OCI-M1 (cell line): ENCODE data around the gene ELMO2.

ENCODE experiments used
- DNase-seq: peaks from one replicate; lab custom pipeline; 2025; lab: John Stamatoyannopoulos, UW

The ELMO2 gene

GRCh38 chr20:46350201-46350985 is 56.0 kb downstream of the ELMO2 start:
- peak; percentile 81 for DNase-seq

- DNase-seq: no peak
Observed at GRCh38 chr20:46349742-46350056, 56.7 kb downstream of the ELMO2 start.

GRCh38 chr20:46349035-46349741 is 57.2 kb downstream of the ELMO2 start:
- peak; percentile 63 for DNase-seq

- DNase-seq: no peak
Observed at GRCh38 chr20:46347841-46348803, 58.3 kb downstream of the ELMO2 start.

GRCh38 chr20:46346770-46347169 is 59.6 kb downstream of the ELMO2 start:
- DNase-seq: no peak

- no peak for DNase-seq
Observed at GRCh38 chr20:46344488-46345162, 61.8 kb downstream of the ELMO2 start.

- no peak for DNase-seq
Observed at GRCh38 chr20:46343975-46344357, 62.4 kb downstream of the ELMO2 start.

- DNase-seq: no peak
Observed at GRCh38 chr20:46343348-46343974, 63.0 kb downstream of the ELMO2 start.

- DNase-seq: peak; percentile 8
Observed at GRCh38 chr20:46342451-46343347, 63.7 kb downstream of the ELMO2 start.

GRCh38 chr20:46342010-46342378 is 64.4 kb downstream of the ELMO2 start:
- no peak for DNase-seq

- no peak for DNase-seq
Observed at GRCh38 chr20:46341074-46342009, 65.1 kb downstream of the ELMO2 start.

- DNase-seq: no peak
Observed at GRCh38 chr20:46339037-46339436, 67.4 kb downstream of the ELMO2 start.

GRCh38 chr20:46336735-46337134 is 69.7 kb downstream of the ELMO2 start:
- no peak for DNase-seq

GRCh38 chr20:46334303-46334904 is 72.0 kb downstream of the ELMO2 start:
- no peak for DNase-seq

GRCh38 chr20:46333161-46333991 is 73.0 kb downstream of the ELMO2 start:
- no peak for DNase-seq

- no peak for DNase-seq
Observed at GRCh38 chr20:46332373-46333160, 73.8 kb downstream of the ELMO2 start.
